GM20431 (cell line): ENCODE results near the gene SH3RF2.
"Not testable (repeated sequence)": the region's sequence is repeated elsewhere in the genome, so short reads cannot be mapped to it uniquely, and the experiment has no call there.

Source experiments
- in situ Hi-C: fragments of 300-500 bp; cut with MseI, MboI; formaldehyde crosslinking; loops from one replicate; pipeline ENCODE4 v1.15.0; 2020; ENCODE audit warnings: low sequenced_read_pairs; ENCODE audit not compliant: unreplicated experiment

The SH3RF2 gene

DNA sequence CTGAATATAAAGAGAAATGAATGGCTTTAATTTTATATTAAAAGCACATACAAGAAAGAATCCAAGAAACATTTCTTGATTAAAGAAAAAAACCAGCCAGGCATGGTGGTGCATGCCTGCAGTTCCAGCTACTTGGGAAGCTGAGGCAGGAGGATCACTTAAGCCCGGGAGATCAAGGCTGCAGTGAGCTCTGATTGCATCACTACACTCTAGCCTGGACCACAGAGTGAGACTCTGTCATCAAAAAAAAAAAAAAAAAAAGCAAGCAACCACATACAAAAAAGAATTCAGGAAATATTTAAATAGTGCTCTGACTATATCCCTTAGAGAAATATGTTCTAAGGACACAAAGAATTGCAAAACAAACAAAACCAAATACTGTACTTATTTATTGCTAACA, 171.5 kb downstream of the SH3RF2 start:
- in situ Hi-C loops, result no loop called here

DNA sequence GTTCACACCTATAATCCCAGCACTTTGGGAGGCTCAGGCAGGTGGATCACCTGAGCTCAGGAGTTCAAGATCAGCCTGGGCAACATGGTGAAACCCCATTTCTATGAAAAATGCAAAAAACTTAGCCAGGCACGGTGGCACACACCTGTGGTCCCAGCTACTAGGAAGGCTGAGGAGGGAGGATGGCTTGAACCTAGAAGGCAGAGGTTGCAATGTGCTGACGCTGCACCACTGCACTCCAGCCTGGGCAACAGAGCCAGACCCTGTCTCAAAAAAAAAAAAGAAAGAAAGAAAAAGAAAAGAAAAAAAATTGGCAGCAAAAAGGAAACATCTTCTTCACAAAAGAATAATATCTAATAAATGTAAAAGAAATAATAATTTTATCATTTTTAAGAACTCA, 172.5 kb downstream of the SH3RF2 start:
- in situ Hi-C loops, result not testable (repeated sequence)

DNA sequence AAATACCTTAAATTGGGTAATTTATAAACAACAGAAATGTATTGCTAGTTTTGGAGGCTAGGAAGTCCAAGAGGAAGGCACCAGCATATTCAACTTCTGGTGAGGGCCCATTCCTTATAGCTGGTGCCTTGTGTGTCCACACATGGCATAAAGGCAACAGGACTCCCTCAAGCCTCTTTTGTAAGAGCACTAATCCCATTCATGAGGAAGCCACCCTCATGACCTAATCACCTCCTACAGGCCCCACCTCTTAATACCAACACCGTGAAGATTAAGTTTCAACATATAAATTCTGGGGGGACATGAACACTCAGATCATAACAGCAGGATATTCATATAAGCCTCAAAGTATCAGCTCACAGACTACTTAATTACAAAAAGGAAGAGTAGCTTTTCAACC, 173.0 kb downstream of the SH3RF2 start:
- in situ Hi-C loops, result no loop called here

DNA sequence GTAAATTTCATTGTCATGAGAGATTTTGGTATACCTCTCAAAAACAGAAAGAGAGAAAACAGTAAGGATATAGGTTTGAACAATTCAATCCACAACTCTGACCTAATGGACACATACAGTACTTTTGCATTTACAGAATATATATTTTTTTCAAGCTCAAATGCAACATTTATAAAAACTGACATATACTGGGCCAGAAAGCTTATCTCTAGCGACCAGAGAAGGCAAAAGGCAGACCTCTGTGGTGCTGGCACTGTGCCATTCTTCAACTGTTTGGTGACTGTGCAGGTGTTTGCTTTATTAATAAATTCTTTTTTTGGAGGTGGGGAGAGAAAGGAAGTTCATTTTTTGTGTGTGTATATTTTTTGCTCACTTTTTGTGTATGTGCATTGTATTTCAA, 175.0 kb downstream of the SH3RF2 start:
- in situ Hi-C loops, result no loop called here

DNA sequence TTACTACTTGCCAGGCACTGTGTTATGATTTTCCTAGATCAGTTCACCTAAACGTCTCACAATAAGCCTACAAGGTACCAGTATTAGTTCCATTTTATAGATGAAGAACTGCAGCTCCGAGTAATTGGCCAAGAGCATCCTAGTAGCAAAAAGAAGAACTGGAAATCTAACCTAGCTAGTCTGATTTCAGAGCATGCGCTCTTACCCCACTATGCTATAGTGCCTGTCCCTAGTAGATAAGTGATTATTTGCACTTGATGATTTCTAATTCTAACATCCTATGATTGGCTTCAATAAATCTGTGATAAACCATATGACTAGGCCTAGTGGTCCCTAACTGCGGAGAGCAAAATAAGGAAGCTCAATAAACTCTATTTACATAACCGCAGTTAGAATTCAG, 176.1 kb downstream of the SH3RF2 start:
- in situ Hi-C loops, result no loop called here
